Measurements from ENCODE around the gene TBX3.
"Not testable (repeated sequence)": the region's sequence is repeated elsewhere in the genome, so short reads cannot be mapped to it uniquely, and the experiment has no call there.

The TBX3 gene

GRCh38 chr12:114709112-114709511, 25.1 kb upstream of the TBX3 start:
- H3K9ac ChIP-seq (ENCODE audit: low read depth in 1 of 2, low read length in 2 of 2), result no peak overlapping the region
- H3K27ac ChIP-seq (ENCODE audit: low read depth in 2 of 2, low read length in 2 of 2), result no peak overlapping the region
- no peaks in the 10 kb centered on the region for H3K36me3 ChIP-seq (ENCODE audit: control insufficient read depth in 2 of 2, insufficient read depth in 2 of 2, low read length in 2 of 2)
- H3K27me3 ChIP-seq (ENCODE audit: control insufficient read depth in 2 of 2, insufficient read depth in 2 of 2, low read length in 2 of 2), result peaks cover 0 to 5% of the 10 kb centered on the region in 2 donors
- H3K4me3 ChIP-seq (ENCODE audit: low read length in 2 of 2), result no peak overlapping the region
- peaks cover 0 to 2% of the 10 kb centered on the region in 2 donors for H3K9me3 ChIP-seq (ENCODE audit: control insufficient read depth in 2 of 2, low read length in 2 of 2)
- no peaks in the 10 kb centered on the region for H3K4me1 ChIP-seq (ENCODE audit: control insufficient read depth in 2 of 2, insufficient read depth in 2 of 2, low read length in 2 of 2)

DNA sequence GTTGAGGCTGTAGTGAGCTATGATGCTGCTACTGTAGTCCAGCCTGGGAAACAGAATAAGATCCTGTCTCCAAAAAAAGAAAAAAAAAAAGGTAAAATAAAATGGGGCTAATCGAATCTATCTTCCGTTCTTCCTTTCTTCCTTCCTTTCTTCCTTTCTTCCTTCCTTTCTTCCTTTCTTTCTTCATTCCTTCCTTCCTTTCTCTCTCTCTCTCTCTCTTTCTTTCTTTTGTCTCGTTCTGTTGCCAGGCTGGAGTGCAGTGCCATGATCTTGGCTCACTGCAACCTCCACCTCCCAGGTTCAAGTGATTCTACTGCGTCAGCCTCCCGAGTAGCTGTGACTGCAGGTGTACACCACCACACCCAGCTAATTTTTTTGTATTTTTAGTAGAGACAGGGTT, 24.6 kb upstream of the TBX3 start:
- H3K9me3 ChIP-seq (ENCODE audit: control insufficient read depth in 2 of 2, low read length in 2 of 2); H3K27me3 ChIP-seq (ENCODE audit: control insufficient read depth in 2 of 2, insufficient read depth in 2 of 2, low read length in 2 of 2); H3K4me1 ChIP-seq (ENCODE audit: control insufficient read depth in 2 of 2, insufficient read depth in 2 of 2, low read length in 2 of 2); H3K36me3 ChIP-seq (ENCODE audit: control insufficient read depth in 2 of 2, insufficient read depth in 2 of 2, low read length in 2 of 2); H3K9ac ChIP-seq (ENCODE audit: low read depth in 1 of 2, low read length in 2 of 2); H3K4me3 ChIP-seq (ENCODE audit: low read length in 2 of 2); H3K27ac ChIP-seq (ENCODE audit: low read depth in 2 of 2, low read length in 2 of 2): not testable (repeated sequence)

DNA sequence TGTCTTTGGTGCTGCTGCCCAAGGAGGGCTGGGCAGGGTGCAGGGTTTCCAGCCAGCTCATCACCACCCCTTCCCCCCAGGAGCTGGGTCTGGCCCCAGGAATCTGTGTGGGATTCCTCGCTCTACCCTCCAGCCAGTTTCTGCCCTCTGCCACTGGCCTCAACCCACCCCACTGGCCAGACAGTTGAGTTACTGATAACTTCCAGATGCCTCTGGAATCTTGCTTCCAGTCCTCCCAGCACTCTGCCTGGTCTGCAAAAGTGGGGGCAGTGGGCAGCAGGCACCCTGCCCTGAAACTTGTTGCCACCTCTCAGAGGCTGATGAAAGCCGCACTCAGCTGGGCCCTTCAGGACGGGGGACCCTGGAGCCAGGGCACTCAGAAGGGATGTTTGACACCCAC, 20.1 kb upstream of the TBX3 start:
- Histone ChIP-seq H3K9me3 (ENCODE audit: control insufficient read depth in 2 of 2, low read length in 2 of 2) (no peaks in the 10 kb centered on the region), H3K4me3 (ENCODE audit: low read length in 2 of 2) (no peak overlapping the region), H3K27ac (ENCODE audit: low read depth in 2 of 2, low read length in 2 of 2) (no peak overlapping the region), H3K4me1 (ENCODE audit: control insufficient read depth in 2 of 2, insufficient read depth in 2 of 2, low read length in 2 of 2) (no peaks in the 10 kb centered on the region), H3K27me3 (ENCODE audit: control insufficient read depth in 2 of 2, insufficient read depth in 2 of 2, low read length in 2 of 2) (peaks cover 24 to 40% of the 10 kb centered on the region in 2 donors), H3K36me3 (ENCODE audit: control insufficient read depth in 2 of 2, insufficient read depth in 2 of 2, low read length in 2 of 2) (no peaks in the 10 kb centered on the region), H3K9ac (ENCODE audit: low read depth in 1 of 2, low read length in 2 of 2) (no peak overlapping the region)

DNA sequence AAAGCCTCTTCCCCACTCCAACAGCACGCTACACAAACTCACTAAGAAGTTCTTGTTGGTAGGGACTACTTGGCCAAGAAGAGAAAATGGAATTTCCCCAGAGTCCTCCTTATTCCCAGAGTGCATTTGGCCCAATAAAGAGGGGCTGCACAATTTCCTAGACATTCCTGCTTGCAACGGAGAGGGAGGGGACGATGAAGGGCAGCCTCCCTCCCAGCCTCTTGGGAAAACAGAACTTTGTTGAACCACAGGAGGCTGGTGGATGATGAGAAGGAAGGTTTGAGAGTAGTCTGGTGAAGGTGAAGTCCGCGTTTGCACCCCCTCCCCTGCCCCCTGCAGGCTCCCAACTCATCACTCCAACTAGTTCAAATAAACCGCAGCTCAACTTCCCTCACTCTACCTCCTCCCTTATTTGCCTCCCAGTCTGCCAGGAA, 19.1 kb upstream of the TBX3 start:
- Histone ChIP-seq H3K36me3 (ENCODE audit: control insufficient read depth in 2 of 2, insufficient read depth in 2 of 2, low read length in 2 of 2) (no peaks in the 10 kb centered on the region), H3K27ac (ENCODE audit: low read depth in 2 of 2, low read length in 2 of 2) (no peak overlapping the region), H3K4me3 (ENCODE audit: low read length in 2 of 2) (no peak overlapping the region), H3K4me1 (ENCODE audit: control insufficient read depth in 2 of 2, insufficient read depth in 2 of 2, low read length in 2 of 2) (no peaks in the 10 kb centered on the region), H3K9ac (ENCODE audit: low read depth in 1 of 2, low read length in 2 of 2) (no peak overlapping the region), H3K9me3 (ENCODE audit: control insufficient read depth in 2 of 2, low read length in 2 of 2) (no peaks in the 10 kb centered on the region), H3K27me3 (ENCODE audit: control insufficient read depth in 2 of 2, insufficient read depth in 2 of 2, low read length in 2 of 2) (peaks cover 31 to 50% of the 10 kb centered on the region in 2 donors)

DNA sequence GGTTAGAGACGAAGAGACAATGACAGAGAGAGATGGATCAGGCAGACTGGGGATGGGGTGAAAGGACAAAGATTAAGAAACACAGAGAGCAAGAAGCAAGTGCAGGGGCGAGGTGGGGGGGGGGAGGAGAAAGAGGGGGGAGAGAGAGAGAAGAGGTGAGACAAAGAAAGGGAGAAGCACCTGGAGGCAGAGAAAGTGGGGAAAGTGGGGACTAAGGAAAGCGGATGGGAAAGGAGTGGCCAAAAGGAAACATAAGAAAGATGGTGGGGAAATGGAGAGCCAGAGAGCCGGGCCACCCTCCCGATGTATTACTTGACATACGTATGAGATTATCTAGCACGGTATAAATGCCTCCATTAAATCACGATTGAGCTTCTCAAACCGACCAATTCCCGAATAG, 18.5 kb upstream of the TBX3 start:
- H3K4me1 ChIP-seq (ENCODE audit: control insufficient read depth in 2 of 2, insufficient read depth in 2 of 2, low read length in 2 of 2), result peaks cover 0 to 4% of the 10 kb centered on the region in 2 donors
- no peak overlapping the region for H3K27ac ChIP-seq (ENCODE audit: low read depth in 2 of 2, low read length in 2 of 2)
- peaks cover 0 to 2% of the 10 kb centered on the region in 2 donors for H3K9me3 ChIP-seq (ENCODE audit: control insufficient read depth in 2 of 2, low read length in 2 of 2)
- peaks cover 37 to 56% of the 10 kb centered on the region in 2 donors for H3K27me3 ChIP-seq (ENCODE audit: control insufficient read depth in 2 of 2, insufficient read depth in 2 of 2, low read length in 2 of 2)
- H3K4me3 ChIP-seq (ENCODE audit: low read length in 2 of 2), result no peak overlapping the region
- no peaks in the 10 kb centered on the region for H3K36me3 ChIP-seq (ENCODE audit: control insufficient read depth in 2 of 2, insufficient read depth in 2 of 2, low read length in 2 of 2)
- no peak overlapping the region for H3K9ac ChIP-seq (ENCODE audit: low read depth in 1 of 2, low read length in 2 of 2)

- Histone ChIP-seq H3K4me3 (ENCODE audit: low read length in 2 of 2) (no peak overlapping the region), H3K9ac (ENCODE audit: low read depth in 1 of 2, low read length in 2 of 2) (no peak overlapping the region), H3K36me3 (ENCODE audit: control insufficient read depth in 2 of 2, insufficient read depth in 2 of 2, low read length in 2 of 2) (no peaks in the 10 kb centered on the region), H3K4me1 (ENCODE audit: control insufficient read depth in 2 of 2, insufficient read depth in 2 of 2, low read length in 2 of 2) (peaks cover 0 to 4% of the 10 kb centered on the region in 2 donors), H3K27ac (ENCODE audit: low read depth in 2 of 2, low read length in 2 of 2) (no peak overlapping the region), H3K9me3 (ENCODE audit: control insufficient read depth in 2 of 2, low read length in 2 of 2) (peaks cover 0 to 2% of the 10 kb centered on the region in 2 donors), H3K27me3 (ENCODE audit: control insufficient read depth in 2 of 2, insufficient read depth in 2 of 2, low read length in 2 of 2) (peaks cover 43 to 65% of the 10 kb centered on the region in 2 donors)
Measured at GRCh38 chr12:114701553-114701952, 17.6 kb upstream of the TBX3 start.

- H3K27me3 ChIP-seq (ENCODE audit: control insufficient read depth in 2 of 2, insufficient read depth in 2 of 2, low read length in 2 of 2), result peaks cover 47 to 70% of the 10 kb centered on the region in 2 donors
- peaks cover 0 to 4% of the 10 kb centered on the region in 2 donors for H3K4me1 ChIP-seq (ENCODE audit: control insufficient read depth in 2 of 2, insufficient read depth in 2 of 2, low read length in 2 of 2)
- H3K4me3 ChIP-seq (ENCODE audit: low read length in 2 of 2), result no peak overlapping the region
- no peak overlapping the region for H3K27ac ChIP-seq (ENCODE audit: low read depth in 2 of 2, low read length in 2 of 2)
- peaks cover 0 to 2% of the 10 kb centered on the region in 2 donors for H3K9me3 ChIP-seq (ENCODE audit: control insufficient read depth in 2 of 2, low read length in 2 of 2)
- H3K9ac ChIP-seq (ENCODE audit: low read depth in 1 of 2, low read length in 2 of 2), result no peak overlapping the region
- H3K36me3 ChIP-seq (ENCODE audit: control insufficient read depth in 2 of 2, insufficient read depth in 2 of 2, low read length in 2 of 2), result no peaks in the 10 kb centered on the region
Measured at GRCh38 chr12:114701104-114701414, 17.1 kb upstream of the TBX3 start.

GRCh38 chr12:114700392-114701103, 16.6 kb upstream of the TBX3 start:
- no peak overlapping the region for H3K9ac ChIP-seq (ENCODE audit: low read depth in 1 of 2, low read length in 2 of 2)
- no peaks in the 10 kb centered on the region for H3K36me3 ChIP-seq (ENCODE audit: control insufficient read depth in 2 of 2, insufficient read depth in 2 of 2, low read length in 2 of 2)
- H3K9me3 ChIP-seq (ENCODE audit: control insufficient read depth in 2 of 2, low read length in 2 of 2), result peaks cover 0 to 2% of the 10 kb centered on the region in 2 donors
- H3K4me1 ChIP-seq (ENCODE audit: control insufficient read depth in 2 of 2, insufficient read depth in 2 of 2, low read length in 2 of 2), result peaks cover 0 to 4% of the 10 kb centered on the region in 2 donors
- no peak overlapping the region for H3K27ac ChIP-seq (ENCODE audit: low read depth in 2 of 2, low read length in 2 of 2)
- H3K4me3 ChIP-seq (ENCODE audit: low read length in 2 of 2), result no peak overlapping the region
- H3K27me3 ChIP-seq (ENCODE audit: control insufficient read depth in 2 of 2, insufficient read depth in 2 of 2, low read length in 2 of 2), result peaks cover 47 to 74% of the 10 kb centered on the region in 2 donors

DNA sequence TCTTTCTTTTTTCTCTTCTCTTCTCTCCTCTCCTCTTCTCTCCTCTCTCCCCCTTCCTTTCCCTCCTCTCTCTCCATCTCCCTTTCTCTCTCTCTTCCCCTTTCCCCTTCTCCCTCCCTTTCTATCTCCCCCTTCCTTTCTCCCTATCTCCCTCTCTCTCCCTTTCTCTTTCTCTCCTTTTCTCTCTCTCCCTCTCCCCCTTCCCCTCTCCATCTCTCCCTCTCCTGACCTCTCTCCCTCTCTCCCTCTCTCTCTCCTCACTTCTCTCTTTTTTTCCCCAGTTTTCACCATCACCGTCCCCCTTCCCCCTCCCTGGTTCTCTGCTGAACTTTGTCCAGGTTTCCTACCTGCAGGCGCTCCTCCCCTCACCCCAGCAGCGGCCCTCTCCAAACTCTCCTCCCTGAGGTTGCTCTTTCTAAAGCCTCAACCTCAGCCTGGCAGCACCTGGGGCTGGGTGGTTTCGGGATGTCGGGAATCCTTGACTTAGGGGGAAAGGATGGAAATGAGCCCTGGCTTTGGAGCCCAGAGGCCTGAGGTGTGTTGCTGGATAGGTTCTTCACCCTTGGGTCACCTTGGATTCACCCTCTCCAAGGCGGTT, 14.7 kb upstream of the TBX3 start:
- H3K9ac ChIP-seq (ENCODE audit: low read depth in 1 of 2, low read length in 2 of 2), result no peak overlapping the region
- H3K36me3 ChIP-seq (ENCODE audit: control insufficient read depth in 2 of 2, insufficient read depth in 2 of 2, low read length in 2 of 2), result no peaks in the 10 kb centered on the region
- peaks cover 58 to 84% of the 10 kb centered on the region in 2 donors for H3K27me3 ChIP-seq (ENCODE audit: control insufficient read depth in 2 of 2, insufficient read depth in 2 of 2, low read length in 2 of 2)
- H3K4me3 ChIP-seq (ENCODE audit: low read length in 2 of 2), result peak overlapping the region in 1 of 2 donors; percentile 37
- H3K9me3 ChIP-seq (ENCODE audit: control insufficient read depth in 2 of 2, low read length in 2 of 2), result peaks cover 0 to 2% of the 10 kb centered on the region in 2 donors
- no peak overlapping the region for H3K27ac ChIP-seq (ENCODE audit: low read depth in 2 of 2, low read length in 2 of 2)
- H3K4me1 ChIP-seq (ENCODE audit: control insufficient read depth in 2 of 2, insufficient read depth in 2 of 2, low read length in 2 of 2), result peaks cover 0 to 4% of the 10 kb centered on the region in 2 donors

DNA sequence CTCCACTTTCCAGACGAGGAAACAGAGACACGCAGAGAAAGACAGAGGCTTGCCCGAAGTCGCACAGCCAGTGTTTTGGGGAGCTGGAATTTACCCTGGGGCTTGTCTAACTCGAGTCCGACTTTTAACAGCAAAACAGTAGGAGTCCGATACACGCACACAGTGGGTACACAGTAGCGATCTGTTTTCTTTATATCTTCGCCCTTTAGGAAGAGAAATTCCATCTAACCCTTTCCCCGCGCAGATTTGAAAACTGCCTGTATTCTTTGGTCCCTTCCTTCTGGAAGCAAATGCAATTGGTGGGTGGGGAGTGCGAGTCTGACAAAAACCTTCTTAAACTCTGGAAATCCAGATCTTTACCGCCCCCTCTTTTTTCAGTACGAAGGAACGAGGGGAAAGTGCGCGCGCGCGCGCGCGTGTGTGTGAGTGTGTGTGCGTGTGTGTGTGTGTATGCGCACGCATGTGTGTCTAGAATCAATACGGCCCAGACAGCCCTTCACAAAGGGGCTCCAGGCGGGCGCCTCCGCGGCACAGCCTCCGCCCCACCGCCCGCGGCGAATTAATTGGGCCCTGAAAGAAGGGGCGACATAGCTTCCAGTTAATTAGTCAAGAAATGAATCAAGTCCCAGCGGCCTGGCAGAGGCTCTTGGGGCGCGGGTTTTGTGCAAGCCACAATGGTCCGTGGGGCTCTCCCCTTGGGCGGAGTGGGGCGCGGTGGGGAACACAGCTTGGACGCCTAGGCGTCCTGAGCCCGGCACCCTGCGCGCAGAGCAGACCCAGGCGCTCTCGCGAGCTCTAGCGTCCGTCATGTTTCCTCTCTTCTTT, 14.0 kb upstream of the TBX3 start:
- Histone ChIP-seq H3K27ac (ENCODE audit: low read depth in 2 of 2, low read length in 2 of 2) (no peak overlapping the region), H3K9me3 (ENCODE audit: control insufficient read depth in 2 of 2, low read length in 2 of 2) (peaks cover 0 to 2% of the 10 kb centered on the region in 2 donors), H3K27me3 (ENCODE audit: control insufficient read depth in 2 of 2, insufficient read depth in 2 of 2, low read length in 2 of 2) (peaks cover 58 to 87% of the 10 kb centered on the region in 2 donors), H3K4me3 (ENCODE audit: low read length in 2 of 2) (peak overlapping the region; percentile 37 to 44), H3K9ac (ENCODE audit: low read depth in 1 of 2, low read length in 2 of 2) (no peak overlapping the region), H3K4me1 (ENCODE audit: control insufficient read depth in 2 of 2, insufficient read depth in 2 of 2, low read length in 2 of 2) (peaks cover 0 to 4% of the 10 kb centered on the region in 2 donors), H3K36me3 (ENCODE audit: control insufficient read depth in 2 of 2, insufficient read depth in 2 of 2, low read length in 2 of 2) (no peaks in the 10 kb centered on the region)

Data from mucosa of rectum (tissue), 2 donors.